Neutrophil (primary cell): Measurements from ENCODE around the gene IL17C.
A peak's percentile ranks its signal among the peaks of the same experiment; 100 is the strongest.

Experiments used
- H3K27ac ChIP-seq: fragments of 200-600 bp; sonication (generic); 2 replicates; pipeline ENCODE4 v1.5.1; 2016; ENCODE audit warnings: mild to moderate bottlenecking, moderate library complexity
- H3K27me3 ChIP-seq: fragments of 200-600 bp; sonication (generic); 2 replicates; pipeline ENCODE4 v1.6.0; 2016; ENCODE audit warnings: mild to moderate bottlenecking
- H3K36me3 ChIP-seq: fragments of 200-600 bp; sonication (generic); 2 replicates; pipeline ENCODE4 v1.5.1; 2017
- H3K4me1 ChIP-seq, 2 experiments: fragments of 200-600 bp in 1 of 2; sonication (generic) in 1 of 2; 1 replicate in 1 of 2; 2 replicates in 1 of 2; pipeline versions ENCODE4 v1.5.1 to v1.6.1; 2013 to 2016; ENCODE audit warnings: low read depth in 1 of 2, low read length in 1 of 2, mild to moderate bottlenecking in 1 of 2, moderate library complexity in 1 of 2; ENCODE audit not compliant: control insufficient read depth in 1 of 2, insufficient read depth in 1 of 2
- H3K4me3 ChIP-seq, 2 experiments: fragments of 200-600 bp in 1 of 2; sonication (generic) in 1 of 2; 1 replicate in 1 of 2; 2 replicates in 1 of 2; pipeline ENCODE4 v1.5.1; 2013 to 2016; ENCODE audit warnings: low read depth in 1 of 2, low read length in 1 of 2, mild to moderate bottlenecking in 1 of 2, moderate library complexity in 1 of 2
- H3K9me3 ChIP-seq: fragments of 200-600 bp; sonication (generic); 2 replicates; pipeline ENCODE4 v1.5.1; 2016
- CTCF ChIP-seq: fragments of 200-600 bp; sonication (generic); IDR thresholded peaks from 2 replicates; pipeline ENCODE4 v1.5.1; 2016; ENCODE audit warnings: antibody characterized with exemption

The IL17C gene

GRCh38 chr16:88610909-88611812 is 27.2 kb upstream of the IL17C start:
- H3K4me3 ChIP-seq, result no peak overlapping the region
- H3K27ac ChIP-seq, result no peak overlapping the region
- no peak for TF ChIP-seq CTCF
- H3K36me3 ChIP-seq, result peaks cover 69% of the 10 kb centered on the region
- H3K4me1 ChIP-seq, result peaks cover 22 to 28% of the 10 kb centered on the region in 2 experiments
- H3K27me3 ChIP-seq, result no peaks in the 10 kb centered on the region
- no peaks in the 10 kb centered on the region for H3K9me3 ChIP-seq

GRCh38 chr16:88613293-88613692 is 25.1 kb upstream of the IL17C start:
- H3K4me3 ChIP-seq, result no peak overlapping the region
- H3K9me3 ChIP-seq, result no peaks in the 10 kb centered on the region
- peak overlapping the region; percentile 59 for H3K27ac ChIP-seq
- peaks cover 15 to 22% of the 10 kb centered on the region in 2 experiments for H3K4me1 ChIP-seq
- TF ChIP-seq CTCF, result no peak
- H3K36me3 ChIP-seq, result peaks cover 76% of the 10 kb centered on the region
- H3K27me3 ChIP-seq, result no peaks in the 10 kb centered on the region

- Histone ChIP-seq H3K4me1 (peaks cover 15 to 22% of the 10 kb centered on the region in 2 experiments), H3K27me3 (no peaks in the 10 kb centered on the region), H3K4me3 (no peak overlapping the region), H3K27ac (no peak overlapping the region), H3K9me3 (no peaks in the 10 kb centered on the region), H3K36me3 (peaks cover 77% of the 10 kb centered on the region)
- no peak for TF ChIP-seq CTCF
Measured at GRCh38 chr16:88613911-88614817, 24.2 kb upstream of the IL17C start.

GRCh38 chr16:88614818-88615580 is 23.4 kb upstream of the IL17C start:
- peaks cover 15 to 25% of the 10 kb centered on the region in 2 experiments for H3K4me1 ChIP-seq
- peaks cover 73% of the 10 kb centered on the region for H3K36me3 ChIP-seq
- H3K27me3 ChIP-seq, result no peaks in the 10 kb centered on the region
- TF ChIP-seq CTCF, result no peak
- no peaks in the 10 kb centered on the region for H3K9me3 ChIP-seq
- H3K27ac ChIP-seq, result no peak overlapping the region
- H3K4me3 ChIP-seq, result no peak overlapping the region

GRCh38 chr16:88616320-88616719 is 22.1 kb upstream of the IL17C start:
- H3K4me1 ChIP-seq, result peaks cover 15 to 25% of the 10 kb centered on the region in 2 experiments
- H3K9me3 ChIP-seq, result no peaks in the 10 kb centered on the region
- peaks cover 62% of the 10 kb centered on the region for H3K36me3 ChIP-seq
- TF ChIP-seq CTCF, result no peak
- H3K4me3 ChIP-seq, result no peak overlapping the region
- no peaks in the 10 kb centered on the region for H3K27me3 ChIP-seq
- H3K27ac ChIP-seq, result no peak overlapping the region
